SH-SY5Y (cell line): ENCODE results near the gene SLC25A1.

Experiments
- GATA2 ChIP-seq: IDR thresholded peaks from 2 replicates; pipeline ENCODE4 v1.6.1; 2011; ENCODE audit warnings: mild to moderate bottlenecking, low read depth, low read length
- GATA3 ChIP-seq: IDR thresholded peaks from 2 replicates; pipeline ENCODE4 v1.6.1; 2011; ENCODE audit warnings: low read depth, mild to moderate bottlenecking, low read length, moderate library complexity

SLC25A1 gene

DNA sequence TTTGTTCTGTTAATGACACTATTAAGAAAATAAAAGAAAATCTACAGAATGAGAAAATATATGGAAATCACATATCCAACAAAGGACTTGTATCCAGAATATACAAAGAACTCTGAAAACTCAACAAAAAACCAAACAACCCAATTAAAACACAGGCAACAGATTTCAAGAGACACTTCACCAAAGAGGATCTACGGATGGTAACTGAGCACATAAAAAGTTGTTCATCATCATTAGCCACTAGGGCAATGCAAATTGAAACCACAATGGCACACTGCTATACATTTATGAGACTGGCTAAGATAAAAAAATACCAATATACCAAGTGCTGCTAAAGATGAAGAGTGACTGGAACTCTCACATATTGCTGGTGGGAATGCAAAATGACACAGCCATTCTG is 34.5 kb upstream of the SLC25A1 start:
- no peak for TF ChIP-seq GATA3
- TF ChIP-seq GATA2: no peak

DNA sequence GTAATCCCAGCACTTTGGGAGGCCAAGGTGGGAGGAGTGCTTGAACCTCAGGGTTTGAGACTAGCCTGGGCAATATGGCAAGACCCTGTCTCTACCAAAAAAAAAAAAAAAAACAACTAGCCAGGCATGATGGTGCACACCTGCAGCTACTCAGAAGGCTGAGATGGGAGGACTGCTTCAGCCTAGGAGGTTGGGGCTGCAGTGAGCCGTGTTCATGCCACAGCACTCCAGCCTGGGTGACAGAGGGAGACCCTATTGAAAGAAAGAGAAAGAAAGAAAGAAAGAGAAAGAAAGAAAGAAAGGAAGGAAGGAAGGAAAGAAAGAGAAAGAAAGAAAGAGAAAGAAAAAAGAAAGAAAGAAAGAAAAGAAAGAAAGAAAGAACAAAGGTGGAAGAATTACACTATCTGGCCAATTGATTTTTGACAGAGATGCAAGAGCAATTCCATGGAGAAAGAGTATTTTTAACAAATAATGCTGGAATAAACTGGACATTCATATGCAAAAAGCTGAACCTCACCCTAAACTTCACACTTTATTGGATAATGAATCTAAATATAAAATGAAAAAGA is 33.9 kb upstream of the SLC25A1 start:
- TF ChIP-seq GATA2: no peak
- no peak for TF ChIP-seq GATA3

DNA sequence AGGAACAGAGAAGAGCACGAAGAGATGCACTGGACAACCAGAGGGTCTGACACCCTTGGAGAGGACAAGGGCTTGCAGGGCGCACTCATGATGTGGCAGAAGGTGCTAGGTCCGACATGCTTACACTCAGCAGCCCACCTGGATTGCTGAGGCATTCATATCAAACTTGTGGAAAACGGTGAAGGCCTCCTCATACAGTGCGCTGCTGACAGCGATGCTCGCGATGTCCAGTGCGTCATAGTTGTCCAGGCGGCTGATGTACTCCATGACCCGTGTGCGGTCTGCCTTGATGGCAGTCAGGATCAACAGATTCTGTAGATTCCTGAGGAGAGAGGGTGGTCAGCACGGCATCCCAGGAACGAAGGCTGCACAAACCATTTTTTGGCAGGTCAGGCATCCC is 31.7 kb upstream of the SLC25A1 start:
- no peak for TF ChIP-seq GATA2
- no peak for TF ChIP-seq GATA3

DNA sequence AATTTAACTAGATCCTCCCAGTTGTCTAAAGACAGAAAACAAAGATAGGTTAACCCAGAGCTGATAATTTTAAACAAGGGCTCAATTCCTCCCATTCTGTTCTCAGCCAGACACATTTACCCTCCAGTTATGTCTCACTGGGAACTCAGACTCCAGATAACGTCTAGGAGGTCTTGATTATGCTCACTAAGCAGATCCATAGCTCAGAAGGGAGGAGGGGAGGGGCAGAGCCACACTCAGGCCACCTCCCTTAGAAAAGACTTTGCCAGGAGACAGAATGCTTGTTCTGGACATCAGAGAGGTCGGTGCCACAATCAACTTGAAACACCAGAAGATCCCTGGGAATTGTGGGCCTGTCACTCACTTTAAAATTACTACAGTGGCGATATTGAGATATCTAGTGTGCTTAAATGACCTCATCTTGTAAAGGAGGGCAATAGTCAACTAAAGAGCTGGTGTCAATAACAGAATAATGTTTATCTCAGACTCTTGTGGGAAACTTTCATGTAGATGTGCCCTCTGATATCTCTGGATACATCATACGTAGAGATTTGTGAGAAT is 29.8 kb upstream of the SLC25A1 start:
- no peak for TF ChIP-seq GATA3
- TF ChIP-seq GATA2: no peak

DNA sequence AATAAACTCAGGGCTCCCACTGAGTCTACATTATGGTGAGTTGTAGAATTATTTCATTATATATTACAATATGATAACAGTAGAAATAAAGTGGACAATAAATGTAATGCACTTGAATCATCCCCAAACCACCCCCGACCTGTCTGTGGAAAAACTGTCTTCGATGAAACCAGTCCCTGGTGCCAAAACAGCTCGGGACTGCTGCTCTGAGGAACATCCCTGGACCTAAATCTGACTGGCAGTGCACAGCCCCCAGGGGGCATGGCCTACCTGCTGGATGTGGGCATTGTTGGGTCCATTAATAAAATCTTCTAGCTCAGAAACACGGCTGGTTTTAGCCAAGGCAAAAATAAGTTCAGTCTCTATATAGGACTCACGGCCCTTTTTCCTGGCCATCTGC is 29.3 kb upstream of the SLC25A1 start:
- no peak for TF ChIP-seq GATA2

DNA sequence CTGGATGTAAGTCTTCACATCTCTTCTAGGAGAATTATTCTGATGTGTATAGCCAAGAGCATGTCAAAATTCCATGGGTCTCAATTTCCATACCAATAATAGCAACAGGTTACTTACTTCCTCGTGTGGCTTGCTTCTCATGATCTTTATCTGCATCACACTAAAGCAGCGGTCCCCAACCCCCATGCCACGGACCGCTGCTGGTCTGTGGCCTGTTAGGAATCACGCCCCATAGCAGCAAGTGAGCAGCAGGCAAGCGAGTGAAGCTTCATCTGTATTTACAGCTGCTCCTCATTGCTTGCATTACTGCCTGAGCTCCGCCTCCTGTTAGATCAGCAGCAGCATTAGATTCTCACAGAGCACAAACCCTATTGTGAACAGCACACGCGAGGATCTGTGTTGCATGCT is 28.9 kb upstream of the SLC25A1 start:
- TF ChIP-seq GATA3: no peak
- peak; percentile 33; the same call in 1 of the 2 replicates for TF ChIP-seq GATA2

DNA sequence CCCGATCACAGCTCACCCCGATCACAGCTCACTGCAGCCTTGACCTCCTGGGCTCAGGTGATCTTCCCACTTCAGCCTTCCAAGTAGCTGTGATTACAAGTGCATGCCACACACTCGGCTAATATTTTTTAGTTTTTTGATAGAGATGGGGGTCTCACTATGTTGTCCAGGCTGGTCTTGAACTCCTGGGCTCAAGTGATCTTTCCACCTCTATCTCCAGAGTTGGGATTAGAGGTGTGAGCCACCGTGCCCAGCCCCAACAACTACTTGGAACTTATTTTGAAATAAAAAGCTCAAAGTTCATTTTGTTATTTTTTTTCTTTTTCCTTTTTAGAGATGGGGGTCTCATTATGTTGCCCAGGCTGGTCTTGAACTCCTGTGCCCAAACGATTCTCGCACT is 27.8 kb upstream of the SLC25A1 start:
- no peak for TF ChIP-seq GATA2
- TF ChIP-seq GATA3: no peak

DNA sequence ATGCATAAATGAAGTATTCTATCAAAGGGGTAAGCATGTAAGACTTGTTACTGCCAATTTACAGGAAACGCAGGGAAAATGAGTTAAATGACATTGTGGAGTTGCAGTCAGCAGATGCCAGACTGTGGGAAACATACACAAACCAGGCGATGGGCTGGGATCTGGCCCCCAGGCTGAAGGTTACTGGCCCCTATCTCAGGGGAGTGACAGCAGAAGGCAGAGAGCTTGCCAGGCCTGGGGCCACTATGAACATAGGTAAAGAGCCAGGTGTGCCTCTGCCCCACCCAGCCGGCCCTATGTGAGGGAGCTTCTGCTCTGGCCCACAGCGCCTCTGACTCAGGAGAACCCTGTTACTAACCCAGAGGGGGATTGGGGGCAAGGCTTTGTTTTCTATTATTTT is 26.1 kb upstream of the SLC25A1 start:
- TF ChIP-seq GATA2: no peak
- TF ChIP-seq GATA3: no peak

DNA sequence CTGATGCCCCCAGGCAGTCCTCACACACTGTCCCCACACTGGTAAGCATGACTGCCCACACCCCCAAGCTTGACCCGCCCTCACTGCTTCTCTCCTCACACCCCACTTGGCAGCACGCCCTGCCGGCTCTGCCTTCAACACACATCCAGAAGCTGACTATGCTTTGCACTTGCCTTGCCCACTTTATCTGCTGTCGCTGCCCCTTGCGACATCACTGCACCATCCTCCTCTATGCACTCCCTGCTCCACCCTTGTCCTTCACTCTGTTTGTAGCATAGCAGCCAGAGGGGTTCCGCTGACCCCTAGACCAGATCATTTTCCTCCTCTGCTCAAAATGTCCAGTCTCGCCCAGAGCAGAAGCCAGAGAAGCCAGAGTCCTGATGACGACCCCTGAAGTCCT is 25.3 kb upstream of the SLC25A1 start:
- TF ChIP-seq GATA2: no peak
- TF ChIP-seq GATA3: no peak

DNA sequence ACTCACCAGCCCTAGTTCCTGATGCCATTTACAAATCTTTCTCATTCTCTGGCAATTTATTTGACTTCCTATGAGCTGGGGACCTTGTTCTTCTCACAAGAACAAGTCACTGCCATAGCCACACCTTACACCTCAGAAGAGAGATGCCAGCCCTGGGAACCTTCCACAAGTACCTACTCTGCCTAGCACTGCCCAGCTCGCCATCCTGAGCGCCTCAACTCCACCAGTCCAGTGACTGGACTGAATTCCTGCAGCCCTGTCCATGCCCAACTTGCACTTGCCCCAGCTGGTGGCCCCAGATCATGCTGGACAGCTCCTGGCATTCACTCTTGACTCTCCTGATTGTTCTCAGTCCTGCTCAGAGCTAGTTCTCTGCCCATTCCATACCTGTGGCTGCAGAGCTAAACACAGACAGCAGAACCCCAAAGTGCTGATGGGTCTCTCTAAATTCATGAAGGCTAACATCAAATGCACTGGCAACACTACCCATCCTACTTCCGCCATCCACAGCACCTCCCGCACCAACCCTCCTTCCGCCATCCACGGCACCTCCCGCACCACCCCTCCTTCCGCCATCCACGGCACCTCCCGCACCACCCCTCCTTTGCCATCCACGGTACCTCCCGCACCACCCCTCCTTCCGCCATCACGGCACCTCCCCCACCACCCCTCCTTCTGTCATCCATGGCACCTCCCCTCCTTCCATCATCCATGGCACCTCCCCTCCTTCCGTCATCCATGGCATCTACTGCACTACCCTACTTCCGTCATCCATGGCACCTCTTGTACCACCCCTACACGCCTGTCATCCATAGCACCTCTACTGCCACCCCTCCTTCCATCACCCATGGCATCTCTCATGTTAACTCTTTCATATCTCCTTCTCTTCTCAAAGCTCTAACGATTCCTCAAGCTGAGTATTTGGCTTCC is 23.6 kb upstream of the SLC25A1 start:
- TF ChIP-seq GATA3: no peak
- TF ChIP-seq GATA2: no peak

DNA sequence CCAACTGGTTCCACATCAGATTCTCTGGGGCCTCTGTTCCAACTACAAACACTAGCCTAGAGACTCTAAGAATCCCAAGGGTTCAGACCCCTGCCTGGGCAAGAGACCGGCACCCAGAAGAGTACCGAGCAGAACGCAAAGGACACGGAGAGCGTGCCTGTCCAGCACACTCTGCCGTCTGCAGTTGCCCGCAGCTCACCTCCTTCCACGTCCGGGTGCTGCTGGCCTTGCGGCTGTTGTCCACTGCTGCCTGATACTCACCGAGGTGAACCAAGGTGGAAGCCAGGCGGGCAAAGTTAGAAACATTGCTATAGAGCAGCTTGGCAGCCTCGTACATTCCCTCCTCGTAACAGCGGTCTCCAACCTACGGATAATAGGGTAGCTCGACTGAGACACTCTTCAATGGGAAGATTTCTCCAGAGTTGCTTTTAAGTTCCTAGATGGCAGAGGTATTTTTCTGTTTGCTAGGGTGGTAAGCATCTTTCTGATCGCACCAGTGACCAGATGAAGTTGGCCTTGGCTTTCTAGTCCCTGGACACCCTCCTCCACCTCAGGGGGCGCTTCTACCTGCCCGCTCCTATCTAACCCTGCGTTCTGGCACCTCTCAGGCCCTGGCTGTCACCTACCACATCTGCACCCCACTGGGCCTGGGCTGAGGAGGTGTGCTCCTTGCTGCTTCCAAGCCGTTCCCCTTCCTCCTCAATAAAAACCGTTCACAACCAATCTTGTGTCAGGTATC is 22.8 kb upstream of the SLC25A1 start:
- TF ChIP-seq GATA3 (no peak), GATA2 (no peak)

DNA sequence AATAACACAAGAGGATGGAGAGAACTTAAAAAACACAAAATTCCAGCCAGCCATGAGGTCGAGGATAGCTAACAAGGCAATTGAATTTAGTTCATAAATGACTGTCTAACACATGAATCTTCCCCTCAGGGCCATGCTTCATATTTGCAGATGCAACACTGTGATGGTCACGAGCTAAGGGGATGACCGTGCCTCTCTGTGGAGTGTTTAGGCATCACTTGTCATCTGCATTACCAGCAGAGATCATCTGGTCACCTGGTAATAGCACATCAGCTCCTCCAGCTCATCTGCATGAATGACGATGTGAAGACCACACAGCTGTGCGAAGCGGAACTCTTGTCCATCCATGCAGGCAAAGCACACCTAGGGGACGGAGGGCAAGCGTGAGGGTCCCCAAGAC is 20.9 kb upstream of the SLC25A1 start:
- TF ChIP-seq GATA2 (no peak), GATA3 (no peak)

DNA sequence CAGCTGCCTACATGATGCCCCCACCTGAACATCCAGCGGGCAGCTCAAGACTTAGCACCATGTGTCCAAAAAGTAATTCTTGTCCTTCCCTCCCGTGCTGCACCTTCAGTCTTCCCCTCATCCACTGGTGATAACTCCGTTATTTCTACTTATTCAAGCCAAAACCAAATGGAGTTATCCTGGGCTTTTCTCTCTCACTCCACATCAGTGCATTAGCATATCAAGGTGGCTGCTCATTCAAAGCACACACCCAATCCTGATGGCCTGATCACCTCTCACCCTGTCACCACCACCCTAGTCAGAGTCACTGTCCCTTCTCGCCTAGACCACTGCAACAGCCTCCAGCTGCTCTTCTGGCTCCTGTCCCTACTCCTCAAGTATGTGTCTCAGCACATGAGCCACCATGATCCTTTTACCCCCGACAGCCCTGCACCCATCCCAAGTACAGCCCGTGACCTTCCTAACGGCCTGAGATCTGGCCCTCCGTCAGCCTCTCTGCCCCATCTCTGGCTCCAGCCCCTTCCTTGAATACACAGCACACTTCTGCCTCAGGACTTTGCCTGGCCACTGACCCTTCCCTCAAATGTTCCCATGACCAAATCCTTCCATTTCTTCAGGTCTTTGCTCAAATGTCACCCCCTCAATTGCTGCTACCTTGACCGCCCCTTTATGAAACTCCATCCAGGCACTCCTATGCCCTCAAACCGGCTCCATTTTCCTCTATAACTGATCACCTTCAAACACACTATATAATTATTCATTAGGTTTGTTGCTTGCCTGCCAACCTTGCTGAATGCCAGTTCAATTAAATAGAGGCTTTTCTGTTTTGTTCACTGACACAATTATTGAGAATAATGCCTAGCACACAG is 19.7 kb upstream of the SLC25A1 start:
- TF ChIP-seq GATA3 (no peak), GATA2 (no peak)
